H1 (cell line): Measurements from ENCODE around the gene GCSAML. TPM values are rescaled to one million over a fixed set of nuclear protein-coding genes. Genes with fewer than 3 reads are reported as not detected.

ENCODE experiments used
- CTCF ChIA-PET: fragments of 300-600 bp; sonication (Branson Sonifier 250); formaldehyde crosslinking; loops from one replicate; lab custom pipeline; 2021; ENCODE audit not compliant: partially characterized antibody; lab: Charles Lee
- POLR2A ChIA-PET: fragments of 300-600 bp; sonication (Branson Sonifier 250); formaldehyde crosslinking; loops from one replicate; lab custom pipeline; 2021; ENCODE audit warnings: inconsistent platforms; ENCODE audit not compliant: partially characterized antibody; lab: Charles Lee
- DNase-seq, 2 experiments: peaks; one replicate each; pipeline versions ENCODE4 v3.0.0 to v3.0.0-alpha.2; 2010 to 2022; ENCODE audit warnings: low spot score in 2 of 2, low read depth in 1 of 2, mixed read lengths in 1 of 2
- FAIRE-seq: peaks from 2 replicates; lab custom pipeline; 2011; peaks lifted over from hg19 to GRCh38; lab: Jason Lieb, UNC
- H2AFZ ChIP-seq: 2 replicates; pipeline ENCODE4 v1.8.1; 2012; ENCODE audit warnings: low read length, inconsistent platforms
- H2AK5ac ChIP-seq: 2 replicates; pipeline ENCODE4 v1.6.1; 2013; ENCODE audit warnings: low read depth, low read length
- H2BK120ac ChIP-seq: replicated peaks from 2 replicates; pipeline ENCODE3; 2013; ENCODE audit warnings: low read depth, low read length, inconsistent platforms
- H2BK12ac ChIP-seq: 2 replicates; pipeline ENCODE4 v1.6.1; 2013; ENCODE audit warnings: low read depth, low read length
- H2BK15ac ChIP-seq: 2 replicates; pipeline ENCODE4 v1.6.1; 2013; ENCODE audit warnings: low read length
- H2BK20ac ChIP-seq: 2 replicates; pipeline ENCODE4 v1.6.1; 2013; ENCODE audit warnings: low read length
- H2BK5ac ChIP-seq: 2 replicates; pipeline ENCODE4 v1.6.1; 2013; ENCODE audit warnings: low read depth, low read length
- H3K14ac ChIP-seq: 2 replicates; pipeline ENCODE4 v1.6.1; 2013; ENCODE audit warnings: inconsistent platforms; ENCODE audit not compliant: insufficient read length
- H3K18ac ChIP-seq: 2 replicates; pipeline ENCODE4 v1.6.1; 2013; ENCODE audit warnings: low read length; ENCODE audit errors: extremely low read depth
- H3K23ac ChIP-seq: 2 replicates; pipeline ENCODE4 v1.6.1; 2013; ENCODE audit warnings: inconsistent platforms; ENCODE audit not compliant: insufficient read length
- H3K23me2 ChIP-seq: 2 replicates; pipeline ENCODE4 v1.6.1; 2013; ENCODE audit warnings: low read depth, low read length
- H3K27ac ChIP-seq: 2 replicates; pipeline ENCODE4 v1.6.1; 2011; ENCODE audit warnings: low read depth, low read length, inconsistent platforms
- H3K27me3 ChIP-seq, 4 experiments: replicated peaks in 1 of 4; 1 replicate in 1 of 4; 2 replicates in 3 of 4; pipeline versions ENCODE4 v1.6.1 to v1.8.1; 2011 to 2013; ENCODE audit warnings: low read length in 3 of 4, mild to moderate bottlenecking in 3 of 4, inconsistent platforms in 2 of 4, mixed read lengths in 2 of 4, moderate library complexity in 1 of 4; ENCODE audit not compliant: control insufficient read depth in 3 of 4, insufficient read depth in 3 of 4; ENCODE audit errors: extremely low read depth in 1 of 4
- H3K36me3 ChIP-seq, 4 experiments: 2 replicates each; pipeline versions ENCODE4 v1.6.1 to v1.8.1; 2011 to 2013; ENCODE audit warnings: mild to moderate bottlenecking in 4 of 4, low read length in 3 of 4, moderate library complexity in 2 of 4, control low read depth in 1 of 4, inconsistent platforms in 1 of 4; ENCODE audit not compliant: insufficient read depth in 4 of 4, control insufficient read depth in 2 of 4
- H3K4ac ChIP-seq: replicated peaks from 2 replicates; pipeline ENCODE3; 2013; ENCODE audit warnings: low read length, low read depth, mixed read lengths, inconsistent platforms; ENCODE audit not compliant: insufficient read length
- H3K4me1 ChIP-seq, 4 experiments: replicated peaks in 1 of 4; 1 replicate in 1 of 4; 2 replicates in 3 of 4; pipeline versions ENCODE4 v1.6.1 to v1.8.1; 2011 to 2013; ENCODE audit warnings: low read length in 3 of 4, inconsistent platforms in 2 of 4, mixed read lengths in 1 of 4; ENCODE audit not compliant: insufficient read depth in 4 of 4, control insufficient read depth in 3 of 4
- H3K4me2 ChIP-seq, 2 experiments: 2 replicates each; pipeline versions ENCODE4 v1.6.1 to v1.8.1; 2011 to 2013; ENCODE audit warnings: low read depth in 2 of 2, low read length in 2 of 2, control low read depth in 1 of 2, inconsistent platforms in 1 of 2, mild to moderate bottlenecking in 1 of 2; ENCODE audit not compliant: insufficient read depth in 1 of 2
- H3K4me3 ChIP-seq, 4 experiments: fragments of 200-600, 300-600 bp in 1 of 4; sonication (generic), shearing (Covaris generic), sonication (Bioruptor Twin) in 1 of 4; 2 replicates each; pipeline versions ENCODE4 v1.5.1 to v1.8.1; 2011 to 2016; ENCODE audit warnings: low read length in 4 of 4, low read depth in 3 of 4, control low read depth in 2 of 4, inconsistent platforms in 2 of 4, mild to moderate bottlenecking in 2 of 4, mixed read lengths in 1 of 4, moderate library complexity in 1 of 4; ENCODE audit not compliant: insufficient read depth in 2 of 4; ENCODE audit errors: extremely low read depth in 1 of 4
- H3K56ac ChIP-seq: replicated peaks from 2 replicates; pipeline ENCODE3; 2013; ENCODE audit warnings: low read depth, mild to moderate bottlenecking, mixed read lengths, low read length, inconsistent platforms; ENCODE audit not compliant: insufficient read length
- H3K79me1 ChIP-seq: 2 replicates; pipeline ENCODE4 v1.6.1; 2013; ENCODE audit warnings: low read depth, low read length, control low read depth
- H3K79me2 ChIP-seq, 2 experiments: 2 replicates each; pipeline versions ENCODE4 v1.6.1 to v1.8.1; 2012 to 2013; ENCODE audit warnings: low read length in 2 of 2, mild to moderate bottlenecking in 2 of 2, inconsistent platforms in 1 of 2; ENCODE audit not compliant: insufficient read depth in 2 of 2, control insufficient read depth in 1 of 2
- H3K9ac ChIP-seq, 4 experiments: replicated peaks in 1 of 4; 1 replicate in 1 of 4; 2 replicates in 3 of 4; pipeline versions ENCODE4 v1.6.1 to v1.8.1; 2011 to 2013; ENCODE audit warnings: low read depth in 3 of 4, low read length in 3 of 4, control low read depth in 2 of 4, mild to moderate bottlenecking in 2 of 4, moderate library complexity in 2 of 4, inconsistent platforms in 1 of 4; ENCODE audit errors: extremely low read depth in 1 of 4
- H3K9me3 ChIP-seq, 2 experiments: 2 replicates each; pipeline versions ENCODE4 v1.6.1 to v1.8.1; 2012 to 2013; ENCODE audit warnings: mild to moderate bottlenecking in 2 of 2, moderate library complexity in 2 of 2, control low read depth in 1 of 2, inconsistent platforms in 1 of 2, low read depth in 1 of 2, low read length in 1 of 2, mixed read lengths in 1 of 2; ENCODE audit not compliant: insufficient read depth in 2 of 2
- H4K20me1 ChIP-seq, 2 experiments: replicated peaks in 1 of 2; 2 replicates each; pipeline versions ENCODE3 to v1.8.1; 2011 to 2013; ENCODE audit warnings: inconsistent platforms in 2 of 2, low read length in 2 of 2, mild to moderate bottlenecking in 1 of 2; ENCODE audit not compliant: insufficient read depth in 2 of 2, control insufficient read depth in 1 of 2
- H4K5ac ChIP-seq: 2 replicates; pipeline ENCODE4 v1.6.1; 2013; ENCODE audit warnings: low read length, low read depth, mixed read lengths, inconsistent platforms; ENCODE audit not compliant: insufficient read length
- H4K8ac ChIP-seq: 2 replicates; pipeline ENCODE4 v1.8.0; 2013; ENCODE audit warnings: mild to moderate bottlenecking, moderate library complexity, low read length, inconsistent platforms; ENCODE audit not compliant: insufficient read depth; ENCODE audit errors: extremely low read depth
- H4K91ac ChIP-seq: replicated peaks from 2 replicates; pipeline ENCODE3; 2013; ENCODE audit warnings: low read length, mixed read lengths, inconsistent platforms; ENCODE audit not compliant: insufficient read length
- CHD2 ChIP-seq: IDR thresholded peaks from 2 replicates; pipeline ENCODE4 v1.6.1; 2012; ENCODE audit warnings: low read length, improper control_type of control experiment
- JUND ChIP-seq: IDR thresholded peaks from 2 replicates; pipeline ENCODE4 v1.6.1; 2011; ENCODE audit warnings: mild to moderate bottlenecking, improper control_type of control experiment, low read length
- PHF8 ChIP-seq: fragments of 200-600 bp; sonication (generic); conservative IDR thresholded peaks from 2 replicates; pipeline ENCODE4 v1.7.1; 2012; ENCODE audit warnings: low read depth, mild to moderate bottlenecking, inconsistent platforms, low read length, moderate library complexity
- WGBS, 2 experiments: shearing (Covaris generic) in 1 of 2; methylation state at CpG; one replicate each; pipeline versions ENCODE4 v1.1.6 to v1.1.7; 2013 to 2015; ENCODE audit warnings: low lambda C conversion rate in 2 of 2, mixed read lengths in 2 of 2, inconsistent platforms in 1 of 2, low coverage in 1 of 2, missing lambda C conversion rate in 1 of 2; ENCODE audit not compliant: insufficient replicate concordance in 2 of 2, insufficient coverage in 1 of 2, insufficient read length in 1 of 2; ENCODE audit errors: extremely low coverage in 1 of 2, missing lambda C conversion rate in 1 of 2; 5-methylcytosine and 5-hydroxymethylcytosine counted together
- polyA plus RNA-seq, 7 experiments: library from polyadenylated mRNA; depleted of rRNA in 3 of 7; stranded (reverse) in 5 of 7; unstranded in 2 of 7; fragments of >200 nt in 5 of 7; fragments of 200-250 nt in 2 of 7; gene quantifications; 1 replicate in 5 of 7; 2 replicates in 1 of 7; 4 replicates in 1 of 7; pipeline versions ENCODE4 v1.2.1 to v1.2.3, GENCODE V29; 2011 to 2013; ENCODE audit warnings: missing spikeins in 2 of 7, mixed read lengths in 2 of 7
- total RNA-seq: library from RNA; stranded (reverse); fragmentation: NEBNext Ultra II Directional; extraction: Animal tissue kit (Norgen Biotek cat#: 25700); gene quantifications from 2 replicates; pipeline ENCODE4 v1.2.1, GENCODE V29; 2021

Gene GCSAML
- total and polyA plus RNA-seq, 2 of the 8 experiments (the other 6 are each of a cell fraction or from before 2014, with no cell fraction given) = not detected

- H3K4ac ChIP-seq = no peak overlapping the region
- peaks cover 12 to 33% of the 10 kb centered on the region in 2 experiments; a peak in 3 of 4 replicates for H3K9me3 ChIP-seq
- no peak for DNase-seq
- peak overlapping the region; percentile 79; the same call in 1 of the 2 replicates for H4K8ac ChIP-seq
- no peaks in the 10 kb centered on the region for H3K36me3 ChIP-seq
- 99% methylated on average over 17 of the region's 19 CpGs; no CpG with 5 or more reads in 1 of the 2 experiments for WGBS, 2 experiments
- no peak overlapping the region for H3K27ac ChIP-seq
- H4K20me1 ChIP-seq = no peaks in the 10 kb centered on the region
- no peaks in the 10 kb centered on the region for H3K79me2 ChIP-seq
- H2BK15ac ChIP-seq = no peak overlapping the region
- ChIA-PET CTCF (no interaction called here), POLR2A (interaction anchor here (1.3 kb wide), 1 partner anchor 70 kb away, joined by 3 read pairs; no protein-coding TSS in a partner anchor)
- H3K18ac ChIP-seq = no peak overlapping the region; the same call in 1 of the 2 replicates
- no peak overlapping the region for H3K56ac ChIP-seq
- no peak overlapping the region for H2BK5ac ChIP-seq
- no peaks in the 10 kb centered on the region for H3K27me3 ChIP-seq
- no peak overlapping the region for H2AFZ ChIP-seq
- H3K4me1 ChIP-seq = no peaks in the 10 kb centered on the region; a peak in 1 of 7 replicates
- TF ChIP-seq CHD2 (no peak), PHF8 (no peak), JUND (no peak)
- H3K4me2 ChIP-seq = no peak overlapping the region
- no peak overlapping the region for H3K23ac ChIP-seq
- H2BK12ac ChIP-seq = no peak overlapping the region
- no peak overlapping the region for H3K4me3 ChIP-seq
- H2AK5ac ChIP-seq = no peak overlapping the region
- H3K9ac ChIP-seq = no peak overlapping the region
- no peak overlapping the region for H3K14ac ChIP-seq
- no peaks in the 10 kb centered on the region for H3K23me2 ChIP-seq
- FAIRE-seq = no peak
- no peak overlapping the region for H2BK20ac ChIP-seq
- H2BK120ac ChIP-seq = no peak overlapping the region
- H4K91ac ChIP-seq = no peak overlapping the region
- no peak overlapping the region for H4K5ac ChIP-seq
- H3K79me1 ChIP-seq = no peaks in the 10 kb centered on the region
Measured at GRCh38 chr1:247518613-247518891, 30.4 kb upstream of the GCSAML start.
